Gastrocnemius medialis (tissue), 4 donors: ENCODE measurements around the gene KIF5A. TPM values are rescaled to one million over a fixed set of nuclear protein-coding genes. Genes with fewer than 3 reads are reported as not detected.

ENCODE experiments used
- ATAC-seq, 2 donors: fragments of 150-250 bp; one replicate each; pipeline ENCODE4 v1.9.1; 2016
- DNase-seq, 2 donors: peaks; one replicate each; pipeline ENCODE4 v3.0.0-alpha.2; 2019
- H3K27ac ChIP-seq, 4 donors: fragments of 200-600 bp; sonication (generic); 1 replicate in 1 of 4; 2 replicates in 3 of 4; pipeline ENCODE4 v1.5.1; 2016 to 2018; ENCODE audit warnings: mild to moderate bottlenecking in 2 of 4, moderate library complexity in 1 of 4
- H3K27me3 ChIP-seq, 3 donors: fragments of 200-600 bp; sonication (generic) in 2 of 3; 1 replicate in 1 of 3; 2 replicates in 2 of 3; pipeline versions ENCODE4 v1.5.1 to v1.6.0; 2016 to 2019; ENCODE audit warnings: mild to moderate bottlenecking in 1 of 3, moderate library complexity in 1 of 3
- H3K36me3 ChIP-seq, 2 donors: fragments of 200-600 bp; sonication (generic) in 1 of 2; one replicate each; pipeline ENCODE4 v1.5.1; 2017 to 2018
- H3K4me1 ChIP-seq, 2 donors: fragments of 200-600 bp; sonication (generic) in 1 of 2; one replicate each; pipeline ENCODE4 v1.5.1; 2016 to 2017; ENCODE audit warnings: mild to moderate bottlenecking in 2 of 2
- H3K4me3 ChIP-seq, 4 donors: fragments of 200-600 bp; sonication (generic) in 3 of 4; 1 replicate in 1 of 4; 2 replicates in 3 of 4; pipeline ENCODE4 v1.5.1; 2016 to 2019; ENCODE audit warnings: mild to moderate bottlenecking in 2 of 4
- H3K9me3 ChIP-seq, 3 donors: fragments of 200-600 bp; sonication (generic) in 2 of 3; 1 replicate in 1 of 3; 2 replicates in 2 of 3; pipeline ENCODE4 v1.5.1; 2016 to 2019
- POLR2A ChIP-seq, 2 donors: fragments of 450-650 bp; IDR thresholded peaks; one replicate each; pipeline ENCODE4 v1.6.1; 2017; ENCODE audit warnings: antibody characterized with exemption in 2 of 2, mild to moderate bottlenecking in 2 of 2, moderate library complexity in 2 of 2
- in situ Hi-C, 4 donors: fragments of 200-750 bp; cut with MboI; loops; one replicate each; pipeline versions ENCODE4 v1.15.0 to v1.8.0; 2017; ENCODE audit warnings: low sequenced_read_pairs in 4 of 4
- intact Hi-C: fragments of 100-400 bp; cut with DNase I; formaldehyde crosslinking; loops from one replicate; pipeline ENCODE4 v1.15.1; 2023; ENCODE audit warnings: low total_unique reads
- total RNA-seq, 4 donors: library from RNA; depleted of rRNA; stranded (reverse); fragments of >200 nt; gene quantifications; one replicate each; pipeline versions ENCODE4 v1.1.0 to v1.2.3, GENCODE V29; 2016
- TF ChIP-seq, protein P1 (sequence below), 5 experiments: fragments of 450-650 bp in 3 of 5; fragments of 200-600 bp in 2 of 5; sonication (generic) in 2 of 5; IDR thresholded peaks in 4 of 5; conservative IDR thresholded peaks in 1 of 5; 1 replicate in 4 of 5; 2 replicates in 1 of 5; pipeline ENCODE4 v1.5.1; 2016 to 2019; ENCODE audit warnings: antibody characterized with exemption in 5 of 5, mild to moderate bottlenecking in 3 of 5, moderate library complexity in 3 of 5

KIF5A gene
- total RNA-seq, 4 donors from 2014 or later = 0.09 to 0.36 TPM; not detected in 2

DNA sequence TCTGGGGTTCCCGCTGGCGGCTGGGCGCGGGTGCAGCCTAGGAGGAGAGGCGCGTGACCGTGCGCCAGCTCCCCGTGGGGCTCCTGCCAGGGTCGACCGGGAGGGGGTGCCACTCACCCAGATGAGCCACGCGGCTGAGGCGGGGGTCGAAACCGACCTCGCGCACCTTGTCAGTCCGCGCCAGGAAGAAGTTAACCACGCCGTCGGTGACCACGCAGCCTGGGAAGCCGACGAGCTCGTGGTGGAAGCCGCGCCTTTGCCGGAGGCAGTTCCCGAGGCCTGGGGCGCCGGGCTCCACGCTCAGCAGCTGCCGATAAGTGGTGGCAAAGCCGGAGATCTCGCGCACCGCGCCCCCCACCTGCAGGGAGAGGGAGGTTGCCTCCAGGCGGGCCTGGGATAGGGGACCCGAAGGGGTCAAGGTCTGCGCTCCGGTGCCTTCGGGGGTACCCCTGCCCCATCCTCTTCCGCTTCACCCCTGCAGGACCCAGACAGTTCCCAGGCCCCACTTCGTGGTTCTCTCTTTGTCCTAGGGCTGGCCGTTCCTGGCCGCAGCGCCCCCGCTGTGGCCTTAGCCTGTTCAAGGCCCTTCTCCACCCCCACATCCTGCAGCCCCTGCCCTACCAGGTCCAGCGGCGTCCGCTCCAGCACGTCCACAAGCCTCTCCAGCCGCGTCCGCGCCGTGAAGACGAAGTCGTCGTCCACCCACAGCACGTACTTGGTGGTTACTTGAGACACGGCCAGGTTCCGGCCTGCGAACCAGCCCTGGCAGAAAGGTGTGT lies 77.8 kb downstream of the KIF5A start:
- in situ Hi-C loops = loop anchor here in 2 of 4 donors (5.0 to 10.0 kb wide), 2 partner anchors 45 to 53 kb away; no protein-coding TSS in a partner anchor
- Histone ChIP-seq H3K27ac (no peak overlapping the region), H3K36me3 (peaks cover 0 to 5% of the 10 kb centered on the region in 2 donors), H3K27me3 (peaks cover 12 to 24% (median 22%) of the 10 kb centered on the region in 3 donors), H3K4me1 (peaks cover 0 to 6% of the 10 kb centered on the region in 2 donors), H3K9me3 (no peaks in the 10 kb centered on the region), H3K4me3 (no peak overlapping the region)
- ATAC-seq (no peak), DNase-seq (no peak)
- TF ChIP-seq, protein P1, sequence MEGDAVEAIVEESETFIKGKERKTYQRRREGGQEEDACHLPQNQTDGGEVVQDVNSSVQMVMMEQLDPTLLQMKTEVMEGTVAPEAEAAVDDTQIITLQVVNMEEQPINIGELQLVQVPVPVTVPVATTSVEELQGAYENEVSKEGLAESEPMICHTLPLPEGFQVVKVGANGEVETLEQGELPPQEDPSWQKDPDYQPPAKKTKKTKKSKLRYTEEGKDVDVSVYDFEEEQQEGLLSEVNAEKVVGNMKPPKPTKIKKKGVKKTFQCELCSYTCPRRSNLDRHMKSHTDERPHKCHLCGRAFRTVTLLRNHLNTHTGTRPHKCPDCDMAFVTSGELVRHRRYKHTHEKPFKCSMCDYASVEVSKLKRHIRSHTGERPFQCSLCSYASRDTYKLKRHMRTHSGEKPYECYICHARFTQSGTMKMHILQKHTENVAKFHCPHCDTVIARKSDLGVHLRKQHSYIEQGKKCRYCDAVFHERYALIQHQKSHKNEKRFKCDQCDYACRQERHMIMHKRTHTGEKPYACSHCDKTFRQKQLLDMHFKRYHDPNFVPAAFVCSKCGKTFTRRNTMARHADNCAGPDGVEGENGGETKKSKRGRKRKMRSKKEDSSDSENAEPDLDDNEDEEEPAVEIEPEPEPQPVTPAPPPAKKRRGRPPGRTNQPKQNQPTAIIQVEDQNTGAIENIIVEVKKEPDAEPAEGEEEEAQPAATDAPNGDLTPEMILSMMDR (IDR thresholded peaks at IDR 0.05 in 4 of 5, conservative IDR thresholded peaks at IDR 0.05 in 1 of 5) = no peak
- TF ChIP-seq POLR2A (IDR thresholded peaks at IDR 0.05) = no peak
- intact Hi-C loops = no loop called here

- Histone ChIP-seq H3K4me3 (no peak overlapping the region), H3K27ac (no peak overlapping the region), H3K4me1 (peaks cover 0 to 11% of the 10 kb centered on the region in 2 donors), H3K36me3 (peaks cover 0 to 5% of the 10 kb centered on the region in 2 donors), H3K27me3 (peaks cover 3 to 18% (median 15%) of the 10 kb centered on the region in 3 donors), H3K9me3 (no peaks in the 10 kb centered on the region)
- intact Hi-C loops (no loop called here), in situ Hi-C loops (loop anchor here in 2 of 4 donors (5.0 to 10.0 kb wide), 2 partner anchors 46 to 54 kb away; no protein-coding TSS in a partner anchor)
- TF ChIP-seq, protein P1 (IDR thresholded peaks at IDR 0.05 in 4 of 5, conservative IDR thresholded peaks at IDR 0.05 in 1 of 5) = no peak
- TF ChIP-seq POLR2A (IDR thresholded peaks at IDR 0.05) = no peak
- ATAC-seq (no peak), DNase-seq (no peak)
Measured at GRCh38 chr12:57628280-57629191, 78.7 kb downstream of the KIF5A start.

DNA sequence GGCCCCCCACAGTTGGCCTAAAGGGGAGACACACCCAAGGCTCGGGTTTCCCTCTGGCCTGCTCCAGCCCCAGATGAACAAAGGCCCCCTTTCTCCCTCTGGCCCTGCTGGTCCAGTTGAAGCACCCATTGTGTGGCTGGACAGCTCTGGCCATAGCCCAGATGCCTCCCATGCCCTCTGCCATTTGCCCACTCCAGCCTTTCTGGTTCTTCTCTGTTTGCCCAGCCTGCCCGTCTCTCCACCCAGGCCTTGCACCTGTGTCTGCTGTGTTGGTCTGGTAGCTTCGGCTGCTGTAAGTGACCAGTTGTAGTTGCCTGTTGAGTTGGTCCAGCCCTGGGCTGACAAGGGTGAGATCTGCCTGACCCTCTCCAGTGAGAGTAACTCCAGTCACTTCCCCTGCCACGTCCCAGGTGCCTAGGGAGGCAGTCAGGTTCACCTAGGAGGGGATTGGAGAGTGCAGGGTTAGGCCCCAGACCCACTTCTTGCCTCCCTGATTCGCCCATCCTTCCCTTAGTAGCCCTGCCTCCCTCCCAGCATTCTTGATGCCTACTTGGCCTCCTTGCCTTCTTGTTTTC lies 80.1 kb downstream of the KIF5A start:
- Histone ChIP-seq H3K4me3 (no peak overlapping the region), H3K27ac (no peak overlapping the region), H3K27me3 (peaks cover 0 to 4% (median 3%) of the 10 kb centered on the region in 3 donors), H3K4me1 (peaks cover 0 to 11% of the 10 kb centered on the region in 2 donors), H3K9me3 (no peaks in the 10 kb centered on the region), H3K36me3 (peaks cover 0 to 5% of the 10 kb centered on the region in 2 donors)
- TF ChIP-seq, protein P1 (IDR thresholded peaks at IDR 0.05 in 4 of 5, conservative IDR thresholded peaks at IDR 0.05 in 1 of 5) = no peak
- no peak for TF ChIP-seq POLR2A (IDR thresholded peaks at IDR 0.05)
- in situ Hi-C loops (loop anchor here in 2 of 4 donors (5.0 to 10.0 kb wide), 2 partner anchors 48 to 55 kb away; no protein-coding TSS in a partner anchor), intact Hi-C loops (no loop called here)
- ATAC-seq = no peak
- DNase-seq = no peak

DNA sequence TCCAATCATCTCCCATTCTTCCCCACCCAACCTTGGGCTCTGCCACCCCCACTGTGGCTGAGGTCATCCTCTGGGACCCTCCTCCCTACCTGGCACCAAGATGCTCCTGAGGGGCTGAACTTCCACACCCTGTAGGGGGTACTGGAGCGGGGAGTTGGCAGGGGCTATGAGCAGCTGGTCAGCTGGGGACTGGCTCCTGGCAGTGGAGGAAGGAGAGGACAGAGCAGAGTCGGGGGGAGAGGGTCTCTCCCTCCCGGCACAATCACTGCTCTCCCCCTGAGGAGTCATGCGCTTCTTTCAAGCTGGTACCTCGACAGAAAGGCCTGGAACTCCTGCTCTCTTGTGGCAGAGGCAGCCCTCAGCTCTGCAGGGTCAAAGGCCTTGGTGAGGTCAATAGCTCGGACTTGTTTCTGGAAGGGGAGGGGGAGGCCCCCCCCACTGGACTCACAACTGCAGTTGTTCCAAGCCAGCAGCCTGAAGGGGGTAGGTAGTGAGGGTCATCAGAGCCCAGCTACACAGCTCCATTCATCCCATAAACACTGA lies 81.1 kb downstream of the KIF5A start:
- DNase-seq = no peak
- no peak overlapping the region for H3K27ac ChIP-seq
- in situ Hi-C loops = no loop called here

More for the DNA sequence above, 81.1 kb downstream of the KIF5A start:
- intact Hi-C loops = no loop called here
- H3K9me3 ChIP-seq = no peaks in the 10 kb centered on the region
- H3K27me3 ChIP-seq = peaks cover 0 to 3% (median 0%) of the 10 kb centered on the region in 3 donors
- peaks cover 0 to 11% of the 10 kb centered on the region in 2 donors for H3K4me1 ChIP-seq
- TF ChIP-seq, protein P1 (IDR thresholded peaks at IDR 0.05 in 4 of 5, conservative IDR thresholded peaks at IDR 0.05 in 1 of 5) = no peak
- TF ChIP-seq POLR2A (IDR thresholded peaks at IDR 0.05) = no peak
- H3K36me3 ChIP-seq = peaks cover 0 to 5% of the 10 kb centered on the region in 2 donors
- no peak overlapping the region for H3K4me3 ChIP-seq
- no peak for ATAC-seq
